DMS53 (cell line): Measurements from ENCODE around the gene NPTX1.

Experiments used
- DNase-seq: peaks from one replicate; lab custom pipeline; 2025; lab: John Stamatoyannopoulos, UW

NPTX1 gene

DNA sequence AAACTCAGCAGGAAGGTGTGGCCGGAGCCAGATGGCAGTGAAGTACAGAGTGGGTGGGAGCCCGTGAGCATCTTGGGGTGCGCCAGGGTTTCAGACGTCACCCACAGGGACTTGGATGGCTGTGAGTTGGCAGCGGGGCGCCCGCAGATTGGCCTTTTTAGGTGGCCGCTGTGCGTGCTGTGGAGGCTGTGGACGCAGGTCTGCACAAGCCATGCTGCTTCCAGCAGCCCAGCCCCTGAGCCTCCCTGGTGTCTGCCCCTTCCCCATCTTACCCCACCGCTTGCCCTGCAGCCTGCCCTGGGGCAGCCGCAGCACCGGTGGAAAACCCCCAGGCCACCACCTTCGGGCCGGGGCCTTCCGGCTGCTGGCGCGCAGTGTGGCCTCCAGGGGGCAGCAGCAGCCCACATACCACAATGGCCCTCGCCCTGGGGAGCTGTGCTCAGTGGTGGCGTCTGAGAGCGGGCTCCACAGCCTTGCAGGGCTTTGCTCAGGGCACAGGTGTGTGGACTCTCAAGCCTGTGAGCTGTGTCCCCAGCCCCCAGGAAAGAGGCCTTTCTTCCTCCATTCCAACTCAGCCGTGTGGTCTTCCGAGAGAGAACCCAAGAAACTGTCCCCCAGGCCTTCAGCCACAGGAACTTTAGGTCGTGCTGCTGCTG, 49.6 kb downstream of the NPTX1 start:
- DNase-seq, result peak; percentile 89

DNA sequence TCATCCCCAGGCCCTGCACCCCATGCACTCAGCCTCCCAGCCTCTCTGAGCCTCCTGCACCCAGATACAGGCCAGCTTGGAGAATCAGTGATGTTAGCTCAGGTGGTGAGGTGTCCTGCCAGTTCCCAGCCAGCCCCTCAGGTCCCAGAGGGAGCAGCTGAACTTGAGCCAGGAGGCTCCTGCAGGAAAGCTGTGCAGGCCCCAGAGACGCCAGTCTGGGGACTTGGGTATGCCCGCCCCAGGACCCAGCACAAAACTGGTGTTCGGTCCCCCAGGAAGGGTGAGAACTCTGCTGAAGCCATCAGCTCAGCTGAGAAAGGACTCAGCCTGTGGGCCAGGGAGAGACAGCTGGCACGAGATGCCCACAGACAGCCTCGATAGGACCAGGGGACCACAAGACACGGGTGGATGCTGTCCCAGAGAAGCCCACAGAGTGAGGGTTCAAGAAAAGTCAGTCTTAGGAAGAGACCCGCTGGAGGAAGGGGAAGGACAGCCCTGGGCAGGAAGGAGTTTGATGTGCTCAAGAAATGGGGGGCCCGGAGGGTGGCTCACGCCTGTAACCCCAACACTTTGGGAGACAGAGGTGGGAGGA, 50.5 kb downstream of the NPTX1 start:
- DNase-seq, result no peak

DNA sequence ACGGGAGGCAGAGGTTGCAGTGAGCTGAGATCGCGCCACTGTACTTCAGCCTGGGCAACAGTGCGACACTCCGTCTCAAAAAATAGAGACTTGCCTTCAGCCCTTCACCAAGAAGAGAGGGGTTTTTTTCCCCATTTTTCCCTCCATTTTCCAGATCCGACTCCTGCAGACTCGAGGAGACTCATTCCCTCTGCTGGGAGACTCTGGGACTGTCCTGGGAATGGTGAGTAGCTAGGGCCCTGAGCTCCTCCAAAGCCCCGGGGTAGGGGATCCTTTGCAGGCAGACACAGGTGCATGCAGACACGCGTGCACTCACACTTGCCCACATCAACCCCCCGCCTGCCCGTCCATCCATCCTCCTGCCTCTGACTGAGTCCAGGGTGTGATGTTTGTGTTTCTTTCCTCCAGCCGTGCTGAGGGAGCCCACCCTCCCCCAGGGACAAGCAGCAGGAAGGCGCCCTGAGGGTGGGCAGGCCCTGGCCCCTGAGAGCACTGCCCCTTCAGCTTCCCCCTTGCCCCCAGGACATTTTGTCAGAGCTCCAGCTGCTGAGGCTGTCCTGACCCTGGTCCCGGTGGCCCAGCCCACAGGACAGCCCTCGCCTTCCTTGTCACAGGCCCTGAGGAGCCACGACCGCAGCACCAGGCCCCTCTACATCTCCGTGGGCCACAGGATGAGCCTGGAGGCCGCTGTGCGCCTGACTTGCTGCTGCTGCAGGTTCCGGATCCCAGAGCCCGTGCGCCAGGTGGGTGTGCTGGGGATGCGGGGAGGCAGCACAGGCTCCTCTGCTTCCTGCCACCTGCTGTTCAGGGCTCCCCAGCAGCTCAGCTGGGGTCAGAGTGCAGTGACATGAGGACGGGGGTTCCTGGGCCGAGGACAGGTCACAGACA, 51.3 kb downstream of the NPTX1 start:
- peak; percentile 27 for DNase-seq

DNA sequence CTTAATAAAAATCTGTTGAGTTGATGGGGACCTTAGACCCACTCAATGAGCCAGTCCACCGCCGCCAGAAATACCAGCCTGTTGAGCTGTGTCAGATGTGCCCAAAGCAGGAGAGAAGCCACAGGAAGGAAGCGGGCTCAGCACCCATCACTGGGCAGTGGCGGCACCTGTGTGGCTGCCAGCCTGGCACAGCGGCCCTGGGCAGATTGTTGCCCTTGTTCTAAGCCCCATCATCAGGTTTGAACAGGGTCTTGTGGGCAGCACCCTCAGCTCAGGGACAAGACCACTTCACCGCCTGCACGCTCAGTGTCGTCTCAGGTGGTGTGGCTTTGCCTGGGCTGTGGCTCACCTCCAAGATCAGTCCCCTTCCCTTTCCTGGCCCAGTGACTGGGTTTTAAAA, 52.1 kb downstream of the NPTX1 start:
- no peak for DNase-seq

DNA sequence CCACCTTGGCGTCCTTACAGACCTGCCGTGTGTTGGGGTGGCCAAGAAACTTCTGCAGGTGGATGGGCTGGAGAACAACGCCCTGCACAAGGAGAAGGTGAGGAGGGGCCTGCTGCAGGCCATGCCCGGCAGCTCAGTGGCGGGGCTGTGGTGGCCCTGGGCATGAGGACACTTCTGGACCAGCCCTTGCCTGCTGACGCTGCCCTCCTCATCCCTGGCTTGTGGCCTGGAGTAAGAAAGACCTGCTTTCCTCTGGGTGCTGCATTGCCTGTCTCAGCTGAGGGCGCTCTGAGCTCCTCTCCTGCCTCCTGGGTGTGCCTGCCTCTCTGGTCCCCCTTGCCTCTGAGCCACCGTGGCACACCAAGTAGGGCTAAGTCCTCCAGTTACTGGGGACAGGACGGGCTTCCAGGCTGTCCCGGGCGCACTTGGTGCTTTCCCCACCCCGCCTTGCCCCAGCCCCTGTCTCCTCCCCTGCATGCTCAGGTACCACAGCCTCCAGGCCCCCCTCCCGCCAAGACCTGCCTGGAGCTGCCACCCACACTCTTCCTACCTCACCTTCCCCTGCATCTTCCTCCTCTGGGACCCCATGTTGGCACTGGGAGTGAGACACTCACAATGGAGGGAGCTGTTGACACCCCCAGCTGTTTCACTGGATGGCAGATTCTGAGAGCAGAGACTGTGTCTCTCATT, 52.7 kb downstream of the NPTX1 start:
- DNase-seq, result no peak

DNA sequence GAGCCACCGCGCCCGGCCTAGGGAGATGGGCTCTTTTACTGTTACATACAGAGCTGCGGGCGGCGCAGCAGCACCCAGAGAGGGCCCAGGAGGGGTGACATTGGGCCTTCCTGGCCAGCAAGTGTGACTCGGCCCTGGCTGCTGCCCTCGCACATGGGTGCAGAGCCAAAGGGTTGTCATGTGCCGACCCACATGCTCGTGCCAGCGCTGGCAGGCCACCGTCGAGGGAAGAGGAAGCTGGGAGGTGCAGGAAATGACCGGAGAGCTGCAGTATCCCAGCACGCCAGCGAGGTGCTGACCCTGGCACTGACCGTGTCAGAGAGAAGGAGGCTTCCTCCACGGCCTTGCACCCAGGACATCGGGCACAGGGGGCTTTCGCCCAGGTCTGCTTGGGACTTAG, 53.4 kb downstream of the NPTX1 start:
- DNase-seq, result no peak

DNA sequence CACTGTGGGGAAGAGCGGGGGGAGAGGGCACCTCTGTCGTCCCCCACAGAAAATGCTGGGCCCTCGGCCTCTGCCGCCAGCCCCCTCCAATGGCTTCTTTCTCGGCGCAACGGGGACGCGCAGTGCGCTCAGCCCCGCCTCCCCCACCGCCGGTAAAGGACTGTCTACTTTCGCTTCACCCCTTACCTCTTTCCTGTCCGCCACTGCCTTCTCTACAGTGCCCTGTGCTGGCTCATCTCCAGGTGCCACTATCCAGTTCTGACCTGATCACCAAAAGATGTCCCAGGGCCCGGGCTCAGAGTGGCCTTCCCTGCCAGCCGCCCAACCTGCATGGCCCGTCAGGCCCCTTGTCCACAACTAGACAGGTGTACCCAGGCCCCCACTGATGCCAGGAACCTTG, 54.1 kb downstream of the NPTX1 start:
- no peak for DNase-seq

DNA sequence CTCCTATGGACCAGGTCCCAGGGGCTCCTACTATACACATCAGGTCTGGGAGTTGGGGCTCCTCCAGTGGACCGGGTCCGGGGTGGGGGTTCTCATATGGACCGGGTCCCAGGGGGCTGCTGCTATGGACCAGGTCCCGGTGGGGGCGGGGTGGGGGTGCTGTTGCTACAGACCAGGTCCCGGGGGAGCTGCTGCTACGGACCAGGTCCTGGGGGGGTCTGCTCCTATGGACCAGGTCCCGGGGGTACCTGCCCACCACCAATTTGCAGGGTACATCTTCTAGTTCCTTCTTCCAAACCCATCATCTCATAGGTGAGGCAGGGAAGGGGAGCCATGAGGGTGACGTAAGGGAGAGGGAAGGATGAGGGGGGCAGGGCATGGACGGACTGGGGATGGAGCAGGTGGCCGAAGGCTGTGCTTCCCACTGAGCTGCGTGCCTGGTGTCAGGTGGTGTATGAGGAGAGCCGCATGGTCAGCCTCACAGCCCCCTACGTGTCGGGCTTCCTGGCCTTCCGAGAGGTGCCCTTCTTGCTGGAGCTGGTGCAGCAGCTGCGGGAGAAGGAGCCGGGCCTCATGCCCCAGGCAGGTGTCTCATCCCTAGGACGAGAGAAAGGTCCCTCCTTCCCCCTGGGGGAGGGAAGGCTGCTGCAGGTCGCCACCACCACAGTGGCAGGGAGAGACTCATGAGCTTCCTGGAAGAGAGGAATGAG, 54.9 kb downstream of the NPTX1 start:
- no peak for DNase-seq

DNA sequence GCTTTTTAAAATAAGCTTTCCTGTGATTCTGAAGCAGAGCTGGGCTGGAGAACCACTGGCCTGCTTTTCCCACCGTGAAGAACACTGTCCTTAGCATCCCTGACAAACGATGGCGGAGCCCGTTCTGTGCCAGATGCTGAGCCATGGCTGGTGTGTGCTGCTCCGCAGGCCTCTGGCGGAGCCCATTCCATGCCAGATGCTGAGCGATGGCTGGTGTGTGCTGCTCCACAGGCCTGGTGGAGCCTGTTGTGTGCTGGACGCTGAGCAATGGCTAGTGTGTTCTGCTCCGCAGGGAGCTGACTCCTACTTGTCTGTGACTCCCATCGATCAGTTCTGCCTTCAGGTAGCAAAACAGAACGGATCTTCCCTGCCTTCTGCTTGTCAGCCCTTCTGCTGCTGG, 57.2 kb downstream of the NPTX1 start:
- no peak for DNase-seq

DNA sequence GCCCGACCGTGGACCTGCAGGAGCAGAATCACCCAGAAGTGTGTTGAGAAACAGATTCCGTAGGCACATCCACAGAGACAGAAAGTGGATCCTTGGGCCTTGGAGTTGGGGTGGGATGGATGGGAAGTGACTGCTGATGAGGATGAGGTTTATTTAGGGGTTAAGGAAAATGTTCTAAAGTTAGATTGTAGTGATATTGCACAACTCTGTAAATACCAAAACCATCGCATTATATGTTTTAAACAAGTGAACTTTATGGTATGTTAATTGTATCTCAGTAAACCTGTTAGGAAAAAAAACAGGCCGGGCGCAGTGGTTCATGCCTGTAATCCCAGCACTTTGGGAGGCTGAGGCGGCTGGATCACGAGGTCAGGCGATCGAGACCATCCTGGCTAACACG, 57.8 kb downstream of the NPTX1 start:
- no peak for DNase-seq
